HCT116 (cell line): ENCODE results near the gene TPO. TPM values are rescaled to one million over a fixed set of nuclear protein-coding genes. Genes with fewer than 3 reads are reported as not detected.

Source experiments
- ATAC-seq: fragments of 200-7000 bp; cut with Tn5 transposase; 2 replicates; pipeline ENCODE4 v1.9.1; 2020; ENCODE audit warnings: mild to moderate bottlenecking, moderate library complexity
- BruUV-seq: library from RNA; stranded (reverse); fragments of 400-500 nt; replicated peaks from 2 replicates; lab custom pipeline; 2021; lab: Mats Ljungman, UMichigan
- CTCF ChIA-PET: fragments of 300-600 bp; sonication (Branson Sonifier 250); formaldehyde crosslinking; loops from one replicate; lab custom pipeline; 2021; ENCODE audit warnings: antibody characterized with exemption; lab: Charles Lee
- POLR2A ChIA-PET: fragments of 300-600, 350-600 bp; sonication (Branson Sonifier 250); formaldehyde crosslinking; loops from one replicate; lab custom pipeline; 2021; ENCODE audit warnings: antibody characterized with exemption; lab: Charles Lee
- RAD21 ChIA-PET, 2 experiments: fragments of 300-600 bp; sonication (Branson Sonifier 250); formaldehyde crosslinking; loops; one replicate each; lab custom pipeline; 2023; ENCODE audit warnings: low total read pairs in 2 of 2; ENCODE audit not compliant: uncharacterized antibody in 2 of 2, unreplicated experiment in 2 of 2, low non-redundant PET in 1 of 2; lab: Charles Lee
- DNase-seq: peaks from one replicate; pipeline ENCODE4 v3.0.0-alpha.2; 2010; ENCODE audit warnings: low read depth, low spot score
- H2AFZ ChIP-seq: fragments of 200-600 bp; shearing (Covaris generic), sonication (generic); 2 replicates; pipeline ENCODE4 v1.6.1; 2017; ENCODE audit warnings: low read depth, mixed run types, mixed read lengths, antibody characterized with exemption, low read length; ENCODE audit not compliant: poor library complexity, severe bottlenecking
- H3K27ac ChIP-seq: 2 replicates; pipeline ENCODE4 v1.5.1; 2012; ENCODE audit warnings: low read depth, low read length
- H3K27me3 ChIP-seq: fragments of 200-600 bp; sonication (generic); 2 replicates; pipeline ENCODE4 v1.6.1; 2016; ENCODE audit warnings: mixed run types, low read length, mixed read lengths; ENCODE audit not compliant: insufficient read depth
- H3K36me3 ChIP-seq, 2 experiments: fragments of 200-500 bp in 1 of 2; fragments of 200-600 bp in 1 of 2; sonication (Bioruptor generic) in 1 of 2; sonication (generic) in 1 of 2; 2 replicates each; pipeline versions ENCODE4 v1.5.1 to v1.6.1; 2014 to 2016; ENCODE audit warnings: low read length in 2 of 2, inconsistent platforms in 1 of 2, mixed read lengths in 1 of 2, mixed run types in 1 of 2; ENCODE audit not compliant: insufficient read depth in 2 of 2, control insufficient read depth in 1 of 2
- H3K4me1 ChIP-seq, 2 experiments: fragments of 200-600 bp in 1 of 2; sonication (generic) in 1 of 2; 2 replicates each; pipeline versions ENCODE4 v1.5.1 to v1.6.1; 2012 to 2017; ENCODE audit warnings: low read length in 2 of 2, inconsistent platforms in 1 of 2, mild to moderate bottlenecking in 1 of 2, mixed read lengths in 1 of 2, mixed run types in 1 of 2, moderate library complexity in 1 of 2; ENCODE audit not compliant: insufficient read depth in 2 of 2, control insufficient read depth in 1 of 2
- H3K4me2 ChIP-seq: fragments of 200-600 bp; sonication (generic); 2 replicates; pipeline ENCODE4 v1.6.1; 2017; ENCODE audit warnings: mixed run types, low read length, mixed read lengths
- H3K4me3 ChIP-seq, 2 experiments: fragments of 200-600 bp in 1 of 2; sonication (generic) in 1 of 2; replicated peaks in 1 of 2; 2 replicates each; pipeline ENCODE4 v1.5.1; 2011 to 2016; ENCODE audit warnings: low read length in 2 of 2, control low read depth in 1 of 2, low read depth in 1 of 2, mild to moderate bottlenecking in 1 of 2, mixed read lengths in 1 of 2, mixed run types in 1 of 2
- H3K79me2 ChIP-seq: fragments of 200-600 bp; sonication (generic); 2 replicates; pipeline ENCODE4 v1.6.1; 2017; ENCODE audit warnings: mild to moderate bottlenecking, mixed run types, low read length, moderate library complexity, mixed read lengths; ENCODE audit not compliant: insufficient read depth
- H3K9ac ChIP-seq: fragments of 200-600 bp; sonication (generic); 2 replicates; pipeline ENCODE4 v1.6.1; 2016; ENCODE audit warnings: low read length, mixed read lengths
- H3K9me2 ChIP-seq: fragments of 200-600 bp; sonication (generic), shearing (Covaris generic); 2 replicates; pipeline ENCODE4 v1.6.1; 2017; ENCODE audit warnings: mixed run types, mild to moderate bottlenecking, moderate library complexity; ENCODE audit not compliant: insufficient read depth
- H3K9me3 ChIP-seq, 2 experiments: fragments of 200-500 bp in 1 of 2; fragments of 200-600 bp in 1 of 2; sonication (Bioruptor generic) in 1 of 2; sonication (generic) in 1 of 2; 2 replicates each; pipeline ENCODE4 v1.6.1; 2014 to 2017; ENCODE audit warnings: low read length in 2 of 2, mixed read lengths in 2 of 2, inconsistent platforms in 1 of 2, low read depth in 1 of 2, mild to moderate bottlenecking in 1 of 2, mixed run types in 1 of 2, moderate library complexity in 1 of 2; ENCODE audit not compliant: control insufficient read depth in 1 of 2, insufficient read depth in 1 of 2
- H4K20me1 ChIP-seq: fragments of 200-600 bp; sonication (generic), shearing (Covaris generic); 2 replicates; pipeline ENCODE4 v1.6.1; 2017; ENCODE audit warnings: mixed run types, mild to moderate bottlenecking, moderate library complexity; ENCODE audit not compliant: insufficient read depth
- CEBPB ChIP-seq: IDR thresholded peaks from 2 replicates; pipeline ENCODE4 v1.6.1; 2012; ENCODE audit warnings: low read depth
- CTCF ChIP-seq, 3 experiments: fragments of 200-600 bp in 1 of 3; sonication (generic) in 1 of 3; IDR thresholded peaks in 2 of 3; conservative IDR thresholded peaks in 1 of 3; 2 replicates each; pipeline ENCODE4 v1.5.1; 2012 to 2017; ENCODE audit warnings: low read depth in 2 of 3, low read length in 2 of 3, antibody characterized with exemption in 1 of 3, borderline replicate concordance in 1 of 3, control low read depth in 1 of 3, mild to moderate bottlenecking in 1 of 3, mixed read lengths in 1 of 3, mixed run types in 1 of 3, moderate library complexity in 1 of 3; ENCODE audit not compliant: insufficient read depth in 1 of 3
- EGR1 ChIP-seq: IDR thresholded peaks from 2 replicates; pipeline ENCODE4 v1.6.1; 2012; ENCODE audit warnings: low read depth
- ELF1 ChIP-seq: IDR thresholded peaks from 2 replicates; pipeline ENCODE4 v1.6.1; 2012; ENCODE audit warnings: low read depth, borderline replicate concordance
- EZH2phosphoT487 ChIP-seq: fragments of 200-600 bp; IDR thresholded peaks from 2 replicates; pipeline ENCODE4 v1.6.1; 2018; ENCODE audit warnings: antibody characterized with exemption, borderline replicate concordance
- MAX ChIP-seq: IDR thresholded peaks from 2 replicates; pipeline ENCODE4 v1.6.1; 2012
- RAD21 ChIP-seq: IDR thresholded peaks from 2 replicates; pipeline ENCODE4 v1.6.1; 2012; ENCODE audit warnings: low read depth, mild to moderate bottlenecking
- SIN3A ChIP-seq: IDR thresholded peaks from 2 replicates; pipeline ENCODE4 v1.6.1; 2012; ENCODE audit warnings: low read depth
- SRF ChIP-seq: IDR thresholded peaks from 2 replicates; pipeline ENCODE4 v1.6.1; 2012; ENCODE audit warnings: low read depth
- TCF7L2 ChIP-seq: IDR thresholded peaks from 2 replicates; pipeline ENCODE4 v1.7.0; 2011; ENCODE audit warnings: borderline replicate concordance, inconsistent platforms; ENCODE audit not compliant: insufficient read depth, insufficient read length; ENCODE audit errors: extremely low read depth
- YY1 ChIP-seq: IDR thresholded peaks from 2 replicates; pipeline ENCODE4 v1.6.1; 2011; ENCODE audit warnings: low read length, low read depth, moderate library complexity, mild to moderate bottlenecking; ENCODE audit not compliant: insufficient replicate concordance; ENCODE audit errors: extremely low read depth
- ZFX ChIP-seq: fragments of 450-650 bp; IDR thresholded peaks from 2 replicates; pipeline ENCODE4 v1.6.1; 2017
- ZNF274 ChIP-seq: fragments of 200-500 bp; sonication (Bioruptor generic); IDR thresholded peaks from 2 replicates; pipeline ENCODE4 v1.6.1; 2014; ENCODE audit warnings: mild to moderate bottlenecking, low read depth, low read length, inconsistent platforms
- intact Hi-C: fragments of 100-400 bp; cut with micrococcal nuclease; formaldehyde crosslinking; loops from 2 replicates; pipeline ENCODE4 v1.10.0; 2022
- total RNA-seq: library from RNA; stranded (reverse); gene quantifications from one replicate; pipeline ENCODE4 v1.2.1, GENCODE V29; 2021; ENCODE audit not compliant: unreplicated experiment
- TF ChIP-seq, protein P1 (sequence below): IDR thresholded peaks from 2 replicates; pipeline ENCODE4 v1.6.1; 2012; ENCODE audit warnings: low read depth
- TF ChIP-seq, protein P2 (sequence below): IDR thresholded peaks from 2 replicates; pipeline ENCODE4 v1.6.1; 2012

Gene TPO
- total RNA-seq, 1 experiment from 2014 or later, result not detected

GRCh38 chr2:1407950-1408675, 5.2 kb upstream of the TPO start:
- H3K79me2 ChIP-seq, result no peaks in the 10 kb centered on the region
- no peaks in the 10 kb centered on the region for H3K4me1 ChIP-seq
- H3K27me3 ChIP-seq, result peaks cover 30% of the 10 kb centered on the region

More at GRCh38 chr2:1407950-1408675, 5.2 kb upstream of the TPO start:
- ChIA-PET POLR2A (no interaction called here), CTCF (no interaction called here), RAD21 (no interaction called here)
- Histone ChIP-seq H3K4me3 (no peak overlapping the region), H3K4me2 (no peak overlapping the region), H3K9me3 (no peaks in the 10 kb centered on the region), H2AFZ (no peak overlapping the region), H3K9me2 (no peaks in the 10 kb centered on the region), H4K20me1 (no peaks in the 10 kb centered on the region), H3K27ac (no peak overlapping the region), H3K9ac (no peak overlapping the region), H3K36me3 (no peaks in the 10 kb centered on the region)
- ATAC-seq (no peak), DNase-seq (no peak)
- BruUV-seq, result no TSS peak
- TF ChIP-seq EZH2phosphoT487 (no peak), YY1 (no peak), RAD21 (no peak), EGR1 (no peak), MAX (no peak), ELF1 (no peak), ZFX (no peak), CTCF (IDR thresholded peaks at IDR 0.05 in 2 of 3, conservative IDR thresholded peaks at IDR 0.05 in 1 of 3; ENCODE audit: borderline replicate concordance in 1 of 3, insufficient read depth in 1 of 3, low read depth in 2 of 3, low read length in 2 of 3) (no peak), SRF (no peak), CEBPB (no peak), ZNF274 (no peak), SIN3A (no peak), TCF7L2 (no peak)
- TF ChIP-seq, protein P1, sequence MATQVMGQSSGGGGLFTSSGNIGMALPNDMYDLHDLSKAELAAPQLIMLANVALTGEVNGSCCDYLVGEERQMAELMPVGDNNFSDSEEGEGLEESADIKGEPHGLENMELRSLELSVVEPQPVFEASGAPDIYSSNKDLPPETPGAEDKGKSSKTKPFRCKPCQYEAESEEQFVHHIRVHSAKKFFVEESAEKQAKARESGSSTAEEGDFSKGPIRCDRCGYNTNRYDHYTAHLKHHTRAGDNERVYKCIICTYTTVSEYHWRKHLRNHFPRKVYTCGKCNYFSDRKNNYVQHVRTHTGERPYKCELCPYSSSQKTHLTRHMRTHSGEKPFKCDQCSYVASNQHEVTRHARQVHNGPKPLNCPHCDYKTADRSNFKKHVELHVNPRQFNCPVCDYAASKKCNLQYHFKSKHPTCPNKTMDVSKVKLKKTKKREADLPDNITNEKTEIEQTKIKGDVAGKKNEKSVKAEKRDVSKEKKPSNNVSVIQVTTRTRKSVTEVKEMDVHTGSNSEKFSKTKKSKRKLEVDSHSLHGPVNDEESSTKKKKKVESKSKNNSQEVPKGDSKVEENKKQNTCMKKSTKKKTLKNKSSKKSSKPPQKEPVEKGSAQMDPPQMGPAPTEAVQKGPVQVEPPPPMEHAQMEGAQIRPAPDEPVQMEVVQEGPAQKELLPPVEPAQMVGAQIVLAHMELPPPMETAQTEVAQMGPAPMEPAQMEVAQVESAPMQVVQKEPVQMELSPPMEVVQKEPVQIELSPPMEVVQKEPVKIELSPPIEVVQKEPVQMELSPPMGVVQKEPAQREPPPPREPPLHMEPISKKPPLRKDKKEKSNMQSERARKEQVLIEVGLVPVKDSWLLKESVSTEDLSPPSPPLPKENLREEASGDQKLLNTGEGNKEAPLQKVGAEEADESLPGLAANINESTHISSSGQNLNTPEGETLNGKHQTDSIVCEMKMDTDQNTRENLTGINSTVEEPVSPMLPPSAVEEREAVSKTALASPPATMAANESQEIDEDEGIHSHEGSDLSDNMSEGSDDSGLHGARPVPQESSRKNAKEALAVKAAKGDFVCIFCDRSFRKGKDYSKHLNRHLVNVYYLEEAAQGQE, result no peak
- TF ChIP-seq, protein P2, sequence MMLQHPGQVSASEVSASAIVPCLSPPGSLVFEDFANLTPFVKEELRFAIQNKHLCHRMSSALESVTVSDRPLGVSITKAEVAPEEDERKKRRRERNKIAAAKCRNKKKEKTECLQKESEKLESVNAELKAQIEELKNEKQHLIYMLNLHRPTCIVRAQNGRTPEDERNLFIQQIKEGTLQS, result no peak
- intact Hi-C loops, result no loop called here
